Transverse colon (tissue), 4 donors: ENCODE results near the gene DOCK9. TPM values are rescaled to one million over a fixed set of nuclear protein-coding genes. Genes with fewer than 3 reads are reported as not detected.

ENCODE experiments used
- DNase-seq: peaks from one replicate; pipeline ENCODE4 v3.0.0-alpha.2; 2019
- H3K27ac ChIP-seq, 4 donors: fragments of 200-600 bp; sonication (generic); 2 replicates each; pipeline ENCODE4 v1.5.1; 2016 to 2018; ENCODE audit warnings: inconsistent platforms in 4 of 4
- H3K27me3 ChIP-seq: fragments of 200-600 bp; sonication (generic); 2 replicates; pipeline ENCODE4 v1.5.1; 2017; ENCODE audit warnings: inconsistent platforms
- H3K36me3 ChIP-seq, 4 donors: fragments of 200-600 bp; sonication (generic); 2 replicates each; pipeline ENCODE4 v1.5.1; 2017 to 2019; ENCODE audit warnings: inconsistent platforms in 4 of 4
- H3K4me1 ChIP-seq, 4 donors: fragments of 200-600 bp; sonication (generic); 2 replicates each; pipeline ENCODE4 v1.5.1; 2017 to 2020; ENCODE audit warnings: inconsistent platforms in 4 of 4
- H3K4me3 ChIP-seq, 4 donors: fragments of 200-600 bp; sonication (generic); 1 replicate in 1 of 4; 2 replicates in 3 of 4; pipeline versions ENCODE4 v1.5.1 to v1.6.1; 2017 to 2019; ENCODE audit warnings: inconsistent platforms in 4 of 4
- H3K9me3 ChIP-seq, 2 donors: fragments of 200-600 bp; sonication (generic); 2 replicates each; pipeline ENCODE4 v1.5.1; 2017 to 2019; ENCODE audit warnings: inconsistent platforms in 2 of 2
- EP300 ChIP-seq: sonication (generic); formaldehyde crosslinking; IDR thresholded peaks from one replicate; pipeline ENCODE4 v1.6.1; 2017; ENCODE audit warnings: antibody characterized with exemption, low read depth
- POLR2A ChIP-seq: fragments of 450-650 bp; IDR thresholded peaks from one replicate; pipeline ENCODE4 v1.6.1; 2016; ENCODE audit warnings: antibody characterized with exemption, mild to moderate bottlenecking, moderate library complexity
- POLR2AphosphoS5 ChIP-seq, 3 donors: sonication (generic); formaldehyde crosslinking; IDR thresholded peaks; one replicate each; pipeline ENCODE4 v1.6.1; 2016; ENCODE audit warnings: antibody characterized with exemption in 3 of 3
- WGBS, 2 donors: methylation state at CpG; one replicate each; pipeline ENCODE4 v1.1.5; 2018; ENCODE audit warnings: low coverage in 1 of 2; 5-methylcytosine and 5-hydroxymethylcytosine counted together
- in situ Hi-C, 4 donors: fragments of 200-750 bp; cut with MboI; loops; one replicate each; pipeline versions ENCODE4 v1.15.0 to v1.15.1; 2017; ENCODE audit warnings: low sequenced_read_pairs in 3 of 4, low pct_ligation_motif_present in 1 of 4, low pct_unique_long_range_greater_than_20kb in 1 of 4
- intact Hi-C: fragments of 100-400 bp; cut with DNase I; formaldehyde crosslinking; loops from one replicate; pipeline ENCODE4 v1.15.1; 2023; ENCODE audit warnings: low total_unique reads
- total RNA-seq, 4 donors: library from RNA; depleted of rRNA; stranded (reverse); fragments of >200 nt; gene quantifications; one replicate each; pipeline ENCODE4 v1.1.0, GENCODE V29; 2016
- TF ChIP-seq, protein P1 (sequence below), 5 experiments: fragments of 200-600 bp in 3 of 5; fragments of 450-650 bp in 2 of 5; sonication (generic) in 3 of 5; IDR thresholded peaks; 1 replicate in 2 of 5; 2 replicates in 3 of 5; pipeline ENCODE4 v1.5.1; 2016 to 2017; ENCODE audit warnings: antibody characterized with exemption in 5 of 5, inconsistent platforms in 3 of 5, mild to moderate bottlenecking in 2 of 5, moderate library complexity in 1 of 5

Gene DOCK9
- total RNA-seq, 4 donors from 2014 or later: 44.5 to 120 (median 71.4) TPM

- intact Hi-C loops: no loop called here
- Histone ChIP-seq H3K36me3 (no peaks in the 10 kb centered on the region), H3K27me3 (no peaks in the 10 kb centered on the region), H3K9me3 (no peaks in the 10 kb centered on the region), H3K4me3 (no peak overlapping the region), H3K4me1 (no peaks in the 10 kb centered on the region), H3K27ac (no peak overlapping the region)
- no peak for DNase-seq
- 79 to 89% methylated on average over 5 of the region's 5 CpGs for WGBS, 2 donors
- TF ChIP-seq POLR2AphosphoS5 (IDR thresholded peaks at IDR 0.05) (no peak), POLR2A (no peak), EP300 (no peak)
- TF ChIP-seq, protein P1, sequence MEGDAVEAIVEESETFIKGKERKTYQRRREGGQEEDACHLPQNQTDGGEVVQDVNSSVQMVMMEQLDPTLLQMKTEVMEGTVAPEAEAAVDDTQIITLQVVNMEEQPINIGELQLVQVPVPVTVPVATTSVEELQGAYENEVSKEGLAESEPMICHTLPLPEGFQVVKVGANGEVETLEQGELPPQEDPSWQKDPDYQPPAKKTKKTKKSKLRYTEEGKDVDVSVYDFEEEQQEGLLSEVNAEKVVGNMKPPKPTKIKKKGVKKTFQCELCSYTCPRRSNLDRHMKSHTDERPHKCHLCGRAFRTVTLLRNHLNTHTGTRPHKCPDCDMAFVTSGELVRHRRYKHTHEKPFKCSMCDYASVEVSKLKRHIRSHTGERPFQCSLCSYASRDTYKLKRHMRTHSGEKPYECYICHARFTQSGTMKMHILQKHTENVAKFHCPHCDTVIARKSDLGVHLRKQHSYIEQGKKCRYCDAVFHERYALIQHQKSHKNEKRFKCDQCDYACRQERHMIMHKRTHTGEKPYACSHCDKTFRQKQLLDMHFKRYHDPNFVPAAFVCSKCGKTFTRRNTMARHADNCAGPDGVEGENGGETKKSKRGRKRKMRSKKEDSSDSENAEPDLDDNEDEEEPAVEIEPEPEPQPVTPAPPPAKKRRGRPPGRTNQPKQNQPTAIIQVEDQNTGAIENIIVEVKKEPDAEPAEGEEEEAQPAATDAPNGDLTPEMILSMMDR (IDR thresholded peaks at IDR 0.05): no peak
- in situ Hi-C loops: no loop called here
Observed at GRCh38 chr13:98941126-98941525, 36.7 kb downstream of the DOCK9 start.

- in situ Hi-C loops: no loop called here
- peak overlapping the region in 1 of 4 donors; percentile 41 for H3K27ac ChIP-seq
Observed at GRCh38 chr13:98940325-98941001, 37.4 kb downstream of the DOCK9 start.

DNA sequence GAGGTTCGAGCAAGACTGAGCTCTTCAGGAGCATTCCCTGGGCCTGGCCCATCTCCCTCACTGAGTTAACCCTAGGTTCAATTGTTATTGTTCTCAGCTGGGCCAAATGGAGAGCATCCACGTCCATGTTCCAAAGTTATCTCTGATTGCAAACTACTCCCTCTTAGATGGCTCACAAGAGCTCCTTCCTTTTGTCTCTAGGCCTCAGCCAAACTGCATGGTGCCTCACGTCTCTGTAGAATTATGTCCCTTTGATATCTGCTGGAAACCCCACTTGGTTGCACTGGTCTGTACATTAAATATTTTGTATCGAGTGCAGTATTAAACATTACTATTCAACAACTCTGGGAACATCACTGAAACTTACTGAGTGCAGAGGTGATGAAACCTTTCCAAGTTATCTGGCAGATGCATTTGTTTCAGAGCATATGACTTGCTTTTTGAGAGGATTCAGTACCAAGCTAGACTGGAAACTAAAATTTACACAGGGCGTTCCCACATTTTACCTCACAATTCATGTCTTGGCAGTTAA lies 38.1 kb downstream of the DOCK9 start:
- H3K4me3 ChIP-seq: no peak overlapping the region
- H3K27me3 ChIP-seq: no peaks in the 10 kb centered on the region
- H3K36me3 ChIP-seq: no peaks in the 10 kb centered on the region
- in situ Hi-C loops (no loop called here), intact Hi-C loops (no loop called here)
- WGBS, 2 donors: 82 to 83% methylated on average over 1 to 5 of the region's 5 CpGs
- no peak for DNase-seq
- TF ChIP-seq POLR2A (no peak), EP300 (no peak), POLR2AphosphoS5 (IDR thresholded peaks at IDR 0.05) (no peak)
- TF ChIP-seq, protein P1 (IDR thresholded peaks at IDR 0.05): no peak
- H3K9me3 ChIP-seq: peaks cover 0 to 6% of the 10 kb centered on the region in 2 donors
- no peaks in the 10 kb centered on the region for H3K4me1 ChIP-seq
- peak overlapping the region in 1 of 4 donors; percentile 41 for H3K27ac ChIP-seq

More at GRCh38 chr13:98940325-98941001, 37.4 kb downstream of the DOCK9 start:
- intact Hi-C loops: no loop called here
- H3K4me1 ChIP-seq: no peaks in the 10 kb centered on the region
- H3K36me3 ChIP-seq: no peaks in the 10 kb centered on the region
- H3K9me3 ChIP-seq: no peaks in the 10 kb centered on the region
- no peaks in the 10 kb centered on the region for H3K27me3 ChIP-seq
- 70 to 95% methylated on average over 3 to 8 of the region's 8 CpGs for WGBS, 2 donors
- TF ChIP-seq EP300 (no peak), POLR2AphosphoS5 (IDR thresholded peaks at IDR 0.05) (no peak), POLR2A (no peak)
- TF ChIP-seq, protein P1 (IDR thresholded peaks at IDR 0.05): no peak
- DNase-seq: no peak
- no peak overlapping the region for H3K4me3 ChIP-seq

DNA sequence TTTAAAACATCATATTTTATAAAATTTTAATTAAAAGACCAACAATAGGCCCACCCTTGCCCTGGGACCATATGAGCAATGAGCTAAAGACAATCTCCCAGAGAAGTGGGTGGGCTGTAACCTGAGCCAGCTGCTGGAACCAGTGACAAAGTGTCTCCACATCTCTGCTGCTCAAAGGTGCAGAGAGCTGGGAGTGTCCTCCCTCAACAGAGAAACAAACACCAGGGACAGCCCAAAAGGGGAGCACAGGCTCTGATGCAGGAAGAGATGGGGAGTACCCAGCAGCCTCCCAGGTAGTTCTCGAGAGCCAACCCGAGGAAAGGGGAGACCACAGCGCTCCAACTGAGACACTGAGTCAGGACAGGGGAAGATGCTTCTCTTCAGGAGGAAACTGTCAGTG lies 39.1 kb downstream of the DOCK9 start:
- intact Hi-C loops: no loop called here
- H3K9me3 ChIP-seq: peaks cover 5 to 8% of the 10 kb centered on the region in 2 donors
- WGBS, 2 donors: 93% methylated on average over 3 of the region's 3 CpGs; no CpG with 5 or more reads in 1 of the 2 donors

More for the DNA sequence above, 39.1 kb downstream of the DOCK9 start:
- Histone ChIP-seq H3K27ac (peak overlapping the region in 1 of 4 donors; percentile 41), H3K36me3 (no peaks in the 10 kb centered on the region), H3K4me1 (no peaks in the 10 kb centered on the region), H3K27me3 (no peaks in the 10 kb centered on the region), H3K4me3 (no peak overlapping the region)
- in situ Hi-C loops: no loop called here
- DNase-seq: no peak
- TF ChIP-seq EP300: no peak
- TF ChIP-seq POLR2A: no peak
